Stimulated activated CD8-positive, alpha-beta memory T cell treated with anti-CD3 and anti-CD28 coated beads, Interleukin-4, amount 100 ng/mL, for 48 hours (primary cell): ENCODE measurements around the gene INO80B.

Source experiments
- DNase-seq: peaks from one replicate; pipeline ENCODE4 v3.0.0-alpha.2; 2020

INO80B gene

DNA sequence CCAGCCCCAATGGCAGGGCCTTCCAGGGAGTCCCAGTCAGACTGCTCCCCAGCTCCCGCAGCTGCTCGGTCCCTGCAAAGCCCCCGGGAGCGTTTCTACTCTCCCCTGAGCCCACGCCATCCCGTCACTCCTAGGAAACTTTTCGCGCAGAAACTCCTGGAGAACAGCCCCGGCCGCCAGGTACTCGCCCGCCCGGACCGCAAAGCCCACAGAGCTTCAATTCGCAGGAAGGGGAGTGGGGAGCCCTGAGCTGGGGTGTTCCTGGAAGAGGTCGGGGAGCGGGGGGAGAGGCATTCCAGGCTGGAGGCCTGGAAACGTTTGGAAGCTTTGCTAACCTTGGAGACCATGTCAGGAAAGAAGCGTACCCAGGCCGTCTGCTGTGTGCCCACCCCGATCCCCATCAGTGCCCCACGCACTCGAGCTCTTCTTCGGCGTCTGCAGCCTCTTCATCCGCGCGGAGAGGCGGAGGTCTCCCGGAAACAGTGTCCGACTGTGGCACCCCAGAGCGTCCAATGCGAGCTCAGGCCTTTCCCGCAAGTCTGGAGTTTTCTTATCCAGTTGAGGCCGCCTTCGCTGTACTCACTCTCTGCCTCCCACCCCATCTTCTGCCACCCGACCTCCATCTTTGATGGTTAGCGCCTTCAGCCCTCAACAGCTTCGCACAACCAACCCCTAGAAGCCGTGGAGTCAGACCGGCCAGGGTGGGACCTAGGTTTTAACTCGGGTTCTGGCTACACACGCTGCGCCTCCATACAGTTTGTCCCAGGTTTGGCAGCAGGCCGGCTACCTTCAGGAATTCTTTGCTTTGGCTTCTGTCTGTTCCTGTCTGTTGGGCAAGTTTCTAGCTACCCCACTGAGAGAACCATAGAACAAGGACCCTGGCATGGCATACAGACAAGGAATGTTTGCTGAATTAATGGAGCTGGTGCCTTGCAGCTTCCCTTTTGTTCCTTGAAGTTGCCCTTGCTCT lies 48.9 kb downstream of the INO80B start:
- DNase-seq: no peak

DNA sequence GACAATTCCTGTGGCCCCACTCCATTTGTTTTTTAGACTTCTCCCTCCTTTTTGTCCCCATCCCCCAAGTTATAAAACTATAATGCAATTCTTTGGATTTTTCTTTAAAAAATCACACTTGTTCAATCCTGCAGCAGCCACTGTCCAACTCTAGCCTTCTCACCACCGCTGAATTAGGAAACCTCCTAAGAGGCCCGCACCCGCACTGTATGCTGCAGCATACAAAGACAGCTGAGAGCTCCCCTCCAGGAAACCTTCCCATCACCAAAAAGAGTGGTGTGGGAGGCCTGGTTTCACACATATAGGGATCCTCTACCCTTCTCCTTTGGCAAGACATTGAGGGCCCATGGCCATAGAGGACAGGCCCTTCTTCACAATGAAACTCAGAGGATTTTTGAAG lies 49.7 kb downstream of the INO80B start:
- DNase-seq: no peak

DNA sequence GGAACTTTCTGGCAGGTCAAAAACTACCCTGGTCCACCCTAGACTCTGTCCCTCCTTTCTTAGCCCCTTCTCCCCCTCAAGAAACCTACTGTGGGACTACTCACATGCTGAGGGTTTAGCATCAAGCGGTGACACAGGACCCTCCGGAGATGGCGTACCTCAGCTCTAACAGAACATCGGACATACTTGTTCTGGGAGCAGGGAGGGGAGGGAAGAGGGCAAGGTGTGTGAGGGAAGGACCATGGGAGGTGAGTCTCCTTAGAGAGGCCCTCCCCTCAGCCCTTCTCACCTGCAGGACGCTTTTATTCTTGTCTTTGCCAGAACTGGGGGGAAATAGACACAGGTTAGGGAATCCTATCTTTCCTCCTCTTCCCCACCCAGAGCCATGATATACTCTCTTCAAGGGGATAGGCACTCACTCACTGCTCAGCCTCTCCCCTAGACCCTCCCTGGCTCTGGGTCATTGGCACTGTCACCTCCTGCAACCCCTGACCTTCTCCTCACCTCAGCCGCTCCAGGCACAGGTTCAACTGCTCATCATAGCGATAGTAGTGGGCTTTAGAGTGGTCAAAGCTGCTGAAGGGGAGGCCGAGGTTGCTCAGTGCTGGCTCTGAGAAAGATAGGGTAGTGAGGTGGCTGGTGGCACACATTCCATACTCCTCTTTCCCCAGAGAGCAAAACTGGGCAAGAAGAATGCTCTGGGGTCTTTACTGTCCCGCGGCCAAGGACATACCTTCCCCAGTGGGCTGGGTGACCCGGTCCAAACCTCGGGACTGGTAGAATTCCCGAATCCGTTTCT lies 50.8 kb downstream of the INO80B start:
- no peak for DNase-seq

GRCh38 chr2:74507145-74507925 lies 52.4 kb downstream of the INO80B start, which contains the start of gene PCGF1:
Gene PCGF1 (minus strand): TSS chr2:74507695. CDS start chr2:74507668, 27 bp downstream.
- DNase-seq: peak; percentile 100
